Spleen (tissue), 13 donors: ENCODE results near the gene TIMD4. TPM values are rescaled to one million over a fixed set of nuclear protein-coding genes. Genes with fewer than 3 reads are reported as not detected.
A peak's percentile ranks its signal among the peaks of the same experiment; 100 is the strongest.

ENCODE experiments used
- DNase-seq: peaks from one replicate; pipeline ENCODE4 v3.0.0-alpha.2; 2020
- H3K27ac ChIP-seq, 8 donors: fragments of 200-600 bp; sonication (generic) in 7 of 8; 1 replicate in 4 of 8; 2 replicates in 4 of 8; pipeline versions ENCODE4 v1.5.0 to v1.8.0; 2016 to 2021; ENCODE audit warnings: inconsistent platforms in 4 of 8, mild to moderate bottlenecking in 4 of 8, moderate library complexity in 1 of 8
- H3K27me3 ChIP-seq, 7 donors: fragments of 200-600 bp; sonication (generic) in 6 of 7; replicated peaks in 1 of 7; 1 replicate in 4 of 7; 2 replicates in 3 of 7; pipeline versions ENCODE4 v1.5.0 to v1.8.0; 2016 to 2021; ENCODE audit warnings: inconsistent platforms in 3 of 7, mild to moderate bottlenecking in 1 of 7
- H3K36me3 ChIP-seq, 6 donors: fragments of 200-600 bp; sonication (generic) in 5 of 6; 1 replicate in 4 of 6; 2 replicates in 2 of 6; pipeline versions ENCODE4 v1.5.0 to v1.8.0; 2016 to 2021; ENCODE audit warnings: inconsistent platforms in 2 of 6
- H3K4me1 ChIP-seq, 6 donors: fragments of 200-600 bp; sonication (generic) in 5 of 6; 1 replicate in 3 of 6; 2 replicates in 3 of 6; pipeline versions ENCODE4 v1.5.0 to v1.8.0; 2016 to 2021; ENCODE audit warnings: inconsistent platforms in 3 of 6
- H3K4me3 ChIP-seq, 8 donors: fragments of 200-600 bp; sonication (generic) in 7 of 8; 1 replicate in 4 of 8; 2 replicates in 4 of 8; pipeline versions ENCODE4 v1.5.0 to v1.8.0; 2016 to 2021; ENCODE audit warnings: inconsistent platforms in 4 of 8, mild to moderate bottlenecking in 4 of 8, moderate library complexity in 2 of 8
- H3K9me3 ChIP-seq, 8 donors: fragments of 200-600 bp; sonication (generic) in 7 of 8; 1 replicate in 4 of 8; 2 replicates in 4 of 8; pipeline versions ENCODE4 v1.5.0 to v1.8.0; 2016 to 2021; ENCODE audit warnings: inconsistent platforms in 4 of 8
- CTCF ChIP-seq, 11 experiments: fragments of 200-600 bp in 7 of 11; fragments of 450-650 bp in 4 of 11; sonication (generic) in 4 of 11; IDR thresholded peaks in 8 of 11; conservative IDR thresholded peaks in 3 of 11; 1 replicate in 7 of 11; 2 replicates in 4 of 11; pipeline versions ENCODE4 v1.4.0 to v1.8.0; 2016 to 2021; ENCODE audit warnings: antibody characterized with exemption in 11 of 11, inconsistent platforms in 4 of 11, mild to moderate bottlenecking in 1 of 11
- POLR2A ChIP-seq, 3 donors: fragments of 450-650 bp; IDR thresholded peaks; one replicate each; pipeline ENCODE4 v1.5.1; 2017; ENCODE audit warnings: antibody characterized with exemption in 3 of 3, mild to moderate bottlenecking in 1 of 3
- POLR2AphosphoS5 ChIP-seq, 3 donors: sonication (generic); formaldehyde crosslinking; IDR thresholded peaks; one replicate each; pipeline ENCODE4 v1.5.1; 2017; ENCODE audit warnings: antibody characterized with exemption in 3 of 3
- WGBS, 5 donors: extraction: QIAGEN DNeasy Blood & Tissue Kit in 3 of 5; methylation state at CpG; one replicate each; pipeline versions ENCODE4 v1.1.5 to v1.1.7; 2013 to 2018; 5-methylcytosine and 5-hydroxymethylcytosine counted together
- intact Hi-C: fragments of 100-400 bp; cut with DNase I; formaldehyde crosslinking; loops from one replicate; pipeline ENCODE4 v1.15.0; 2023; ENCODE audit warnings: low total_unique reads
- long read RNA-seq, 2 donors: transcript quantifications; one replicate each; lab custom pipeline, GENCODE V29; 2026
- polyA plus RNA-seq, 3 donors: library from polyadenylated mRNA; stranded (reverse); fragments of 200-250 nt; gene quantifications; one replicate each; pipeline ENCODE4 v1.2.1, GENCODE V29; 2013
- total RNA-seq, 7 donors: library from RNA; depleted of rRNA in 3 of 7; stranded (reverse); fragments of >200 nt in 3 of 7; fragmentation: NEBNext Ultra II Directional in 4 of 7; extraction: Animal tissue kit (Norgen Biotek cat#: 25700) in 4 of 7; gene quantifications; one replicate each; pipeline versions ENCODE4 v1.1.0 to v1.2.1, GENCODE V29; 2016 to 2021
- donor health status: healthy with polysubstance abuse.
- donor health status: DM: no; HTN: no; CAD: no; lungs with moderate emphysema.
- donor health status: DM: no; HTN: no; CAD: no.
- donor health status: Bipolar disorder and iron deficiency.
- donor health status: healthy.
- donor health status: DM: no; HTN: no; CAD: no.
- donor health status: DM: yes; HTN: yes; CAD: no.

Gene TIMD4
- total RNA-seq = 10 to 100 TPM in 4 of 7 donors, 1 to 10 TPM in 3; 4.4 to 18.2 (median 12.6) TPM
- polyA plus RNA-seq = 10 to 100 TPM in 1 of 3 donors, 1 to 10 TPM in 2; 2.2 to 11.5 (median 3.4) TPM
- long read RNA-seq, donor 1, transcript TIMD4-201 (9 exons, 1,369 nt) = major isoform, 59 of 188 reads
- long read RNA-seq, donor 1, transcript TIMD4-203 (8 exons, 1,145 nt) = minor isoform, 9 of 188 reads
- long read RNA-seq, donor 1, partial matches to known transcripts = 115 of 188 reads
- long read RNA-seq, donor 1, other reads (novel, unspliced or antisense) = 5 of 188 reads
- long read RNA-seq, donor 2, transcript TIMD4-201 (9 exons, 1,369 nt) = major isoform, 43 of 116 reads
- long read RNA-seq, donor 2, partial matches to known transcripts = 69 of 116 reads
- long read RNA-seq, donor 2, other reads (novel, unspliced or antisense) = 0 of 116 reads

GRCh38 chr5:156963125-156963524 lies at the start of gene TIMD4:
Gene TIMD4, minus strand, starts transcription at chr5:156963226. Its CDS starts 28 bp downstream, at chr5:156963198.
- intact Hi-C loops = no loop called here
- DNase-seq = no peak
- TF ChIP-seq POLR2AphosphoS5 (IDR thresholded peaks at IDR 0.05) (no peak), POLR2A (IDR thresholded peaks at IDR 0.05) (no peak), CTCF (IDR thresholded peaks at IDR 0.05 in 8 of 11, conservative IDR thresholded peaks at IDR 0.05 in 3 of 11) (no peak)
- Histone ChIP-seq H3K4me3 (peak within 1 kb of the TSS in 1 of 8 donors; percentile 2), H3K27me3 (no peaks in the 10 kb centered on the region), H3K4me1 (no peaks in the 10 kb centered on the region), H3K9me3 (peaks cover 0 to 8% (median 0%) of the 10 kb centered on the region in 8 donors), H3K27ac (no peak within 1 kb of the TSS), H3K36me3 (no peaks in the 10 kb centered on the region)
- 89 to 96% (median 93%) methylated on average over 4 of the region's 4 CpGs for WGBS, 5 donors

- no peak for DNase-seq
- WGBS, 5 donors = 77 to 89% (median 82%) methylated on average over 2 of the region's 2 CpGs
- intact Hi-C loops = no loop called here
- H3K4me1 ChIP-seq = no peaks in the 10 kb centered on the region
- H3K36me3 ChIP-seq = no peaks in the 10 kb centered on the region
- peaks cover 0 to 10% (median under 1%) of the 10 kb centered on the region in 8 donors for H3K9me3 ChIP-seq
- no peak overlapping the region for H3K27ac ChIP-seq
- H3K27me3 ChIP-seq = no peaks in the 10 kb centered on the region
- no peak for TF ChIP-seq POLR2AphosphoS5 (IDR thresholded peaks at IDR 0.05)
- no peak for TF ChIP-seq POLR2A (IDR thresholded peaks at IDR 0.05)
- TF ChIP-seq CTCF (IDR thresholded peaks at IDR 0.05 in 8 of 11, conservative IDR thresholded peaks at IDR 0.05 in 3 of 11) = no peak
- no peak overlapping the region for H3K4me3 ChIP-seq
Observed at GRCh38 chr5:157006262-157006661, 43.2 kb upstream of the TIMD4 start.

- H3K27me3 ChIP-seq = no peaks in the 10 kb centered on the region
- no peaks in the 10 kb centered on the region for H3K36me3 ChIP-seq
- intact Hi-C loops = no loop called here
- H3K27ac ChIP-seq = no peak overlapping the region
- no peak overlapping the region for H3K4me3 ChIP-seq
- no peak for DNase-seq
- no peak for TF ChIP-seq POLR2A (IDR thresholded peaks at IDR 0.05)
- no peak for TF ChIP-seq POLR2AphosphoS5 (IDR thresholded peaks at IDR 0.05)
- TF ChIP-seq CTCF (IDR thresholded peaks at IDR 0.05 in 8 of 11, conservative IDR thresholded peaks at IDR 0.05 in 3 of 11) = no peak
- no peaks in the 10 kb centered on the region for H3K4me1 ChIP-seq
- H3K9me3 ChIP-seq = peaks cover 0 to 22% (median 13%) of the 10 kb centered on the region in 8 donors
Observed at GRCh38 chr5:157004893-157005551, 42.0 kb upstream of the TIMD4 start.

- no peaks in the 10 kb centered on the region for H3K36me3 ChIP-seq
- no peak overlapping the region for H3K27ac ChIP-seq
- 58 to 78% (median 70%) methylated on average over 4 of the region's 4 CpGs for WGBS, 5 donors
- H3K9me3 ChIP-seq = peaks cover 0 to 4% (median 0%) of the 10 kb centered on the region in 8 donors
- no peak overlapping the region for H3K4me3 ChIP-seq
- no peak for DNase-seq
- TF ChIP-seq POLR2A (IDR thresholded peaks at IDR 0.05) (no peak), CTCF (IDR thresholded peaks at IDR 0.05 in 8 of 11, conservative IDR thresholded peaks at IDR 0.05 in 3 of 11) (no peak), POLR2AphosphoS5 (IDR thresholded peaks at IDR 0.05) (no peak)
- H3K27me3 ChIP-seq = no peaks in the 10 kb centered on the region
- intact Hi-C loops = no loop called here
- no peaks in the 10 kb centered on the region for H3K4me1 ChIP-seq
Observed at GRCh38 chr5:156991714-156992113, 28.7 kb upstream of the TIMD4 start.
